Skeletal muscle cell (primary cell): Measurements from ENCODE around the gene TRIM54.
"Not testable (repeated sequence)": the region's sequence is repeated elsewhere in the genome, so short reads cannot be mapped to it uniquely, and the experiment has no call there.

ENCODE experiments used
- DNase-seq: peaks from one replicate; pipeline ENCODE4 v3.0.0-alpha.2; 2010; ENCODE audit warnings: low read depth
- H3K4me3 ChIP-seq: 2 replicates; pipeline ENCODE4 v1.5.1; 2011; ENCODE audit warnings: low read depth, mild to moderate bottlenecking, control low read depth, low read length, moderate library complexity

Gene TRIM54

GRCh38 chr2:27336173-27336572 is 53.9 kb downstream of the TRIM54 start:
- DNase-seq, result no peak
- no peak overlapping the region for H3K4me3 ChIP-seq

DNA sequence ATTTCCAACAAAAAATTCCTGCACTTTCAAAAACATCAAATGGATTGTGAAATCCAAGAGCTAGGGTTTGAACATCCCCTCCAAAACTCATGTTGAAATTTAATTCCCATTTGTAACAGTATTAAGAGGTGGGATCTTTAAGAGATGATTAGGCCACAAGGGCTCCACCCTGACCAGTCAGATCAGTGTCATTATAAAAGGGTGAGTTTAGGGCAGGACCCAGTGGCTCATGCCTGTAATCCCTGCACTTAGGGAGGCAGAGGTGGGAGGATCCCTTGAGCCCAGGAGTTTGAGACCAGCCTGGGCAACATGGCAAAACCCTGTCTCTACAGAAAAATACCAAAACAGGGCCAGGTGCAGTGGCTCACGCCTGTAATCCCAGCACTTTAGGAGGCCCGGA is 65.4 kb downstream of the TRIM54 start:
- no peak for DNase-seq
- H3K4me3 ChIP-seq, result no peak overlapping the region

- no peak for DNase-seq
- H3K4me3 ChIP-seq, result no peak overlapping the region
Measured at GRCh38 chr2:27350106-27350693, 68.0 kb downstream of the TRIM54 start.

GRCh38 chr2:27351802-27352598 is 69.8 kb downstream of the TRIM54 start:
- DNase-seq, result no peak
- H3K4me3 ChIP-seq, result no peak overlapping the region

DNA sequence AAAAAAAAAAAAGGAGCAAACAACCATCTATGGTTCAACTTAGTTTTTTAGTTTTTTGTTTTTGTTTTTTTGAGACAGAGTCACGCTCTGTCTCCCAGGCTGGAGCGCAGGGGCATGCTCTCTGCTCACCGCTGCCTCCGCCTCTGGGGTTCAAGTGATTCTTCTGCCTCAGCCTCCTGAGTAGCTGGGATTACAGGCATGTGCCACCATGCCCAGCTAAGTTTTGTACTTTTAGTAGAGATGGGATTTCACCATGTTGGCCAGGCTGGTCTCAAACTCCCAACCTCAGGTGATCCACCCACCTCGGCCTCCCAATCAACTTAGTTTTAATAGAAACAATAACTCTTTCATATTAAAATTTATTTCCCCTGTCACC is 71.1 kb downstream of the TRIM54 start:
- not testable (repeated sequence) for DNase-seq, H3K4me3 ChIP-seq

DNA sequence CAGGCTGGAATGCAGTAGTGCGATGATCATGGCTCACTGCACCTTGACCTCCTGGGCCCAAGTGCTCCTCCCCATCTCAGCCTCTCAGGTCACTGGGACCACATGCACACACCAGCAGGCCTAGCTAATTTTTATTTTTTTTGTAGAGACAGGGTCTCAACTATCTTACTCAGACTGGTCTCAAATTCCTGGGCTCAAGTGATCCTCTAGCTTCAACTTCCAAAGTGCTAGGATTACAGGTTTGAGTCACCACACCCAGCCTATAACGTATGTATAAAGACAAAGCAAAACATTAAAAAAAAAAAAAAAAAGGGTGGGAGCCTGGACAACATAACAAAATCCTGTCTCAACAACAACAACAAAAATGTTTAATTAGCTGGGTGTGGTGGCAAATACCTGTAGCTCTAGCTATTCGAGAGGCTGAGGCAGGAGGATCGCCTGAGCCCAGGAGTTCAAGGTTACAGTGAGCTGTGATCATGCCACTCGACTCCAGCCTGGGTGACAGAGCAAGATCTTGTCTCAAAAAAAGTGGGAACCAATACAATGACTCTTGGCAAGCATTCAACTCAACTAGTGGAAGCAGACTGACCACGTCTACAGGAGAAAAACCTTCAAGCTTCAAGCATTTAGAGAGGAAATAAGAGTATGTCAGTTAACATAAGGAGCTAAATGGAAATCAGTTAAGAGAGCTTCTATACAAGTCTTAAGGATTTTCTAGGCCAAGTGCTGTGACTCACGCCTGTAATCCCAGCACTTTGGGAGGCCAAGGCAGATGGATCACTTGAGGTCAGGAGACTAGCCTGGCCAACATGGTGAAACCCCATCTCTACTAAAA is 71.8 kb downstream of the TRIM54 start:
- DNase-seq, result peak; percentile 7
- no peak overlapping the region for H3K4me3 ChIP-seq

DNA sequence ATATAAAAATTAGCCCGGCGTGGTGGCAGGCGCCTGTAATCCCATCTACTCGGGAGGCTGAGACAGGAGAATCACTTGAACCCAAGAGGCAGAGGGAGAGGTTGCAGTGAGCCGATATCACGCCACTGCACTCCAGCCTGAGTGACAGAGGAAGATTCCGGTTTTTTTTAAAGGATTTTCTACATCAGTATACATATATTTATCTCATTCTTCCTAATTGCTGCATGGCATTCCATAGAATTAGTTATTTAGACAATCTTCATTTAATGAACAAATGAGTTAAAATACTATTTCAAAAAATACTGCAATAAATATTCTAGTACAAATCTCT is 72.3 kb downstream of the TRIM54 start:
- no peak for DNase-seq
- H3K4me3 ChIP-seq, result no peak overlapping the region

- H3K4me3 ChIP-seq, result peak overlapping the region; percentile 99
Measured at GRCh38 chr2:27356056-27356381, 73.8 kb downstream of the TRIM54 start.

DNA sequence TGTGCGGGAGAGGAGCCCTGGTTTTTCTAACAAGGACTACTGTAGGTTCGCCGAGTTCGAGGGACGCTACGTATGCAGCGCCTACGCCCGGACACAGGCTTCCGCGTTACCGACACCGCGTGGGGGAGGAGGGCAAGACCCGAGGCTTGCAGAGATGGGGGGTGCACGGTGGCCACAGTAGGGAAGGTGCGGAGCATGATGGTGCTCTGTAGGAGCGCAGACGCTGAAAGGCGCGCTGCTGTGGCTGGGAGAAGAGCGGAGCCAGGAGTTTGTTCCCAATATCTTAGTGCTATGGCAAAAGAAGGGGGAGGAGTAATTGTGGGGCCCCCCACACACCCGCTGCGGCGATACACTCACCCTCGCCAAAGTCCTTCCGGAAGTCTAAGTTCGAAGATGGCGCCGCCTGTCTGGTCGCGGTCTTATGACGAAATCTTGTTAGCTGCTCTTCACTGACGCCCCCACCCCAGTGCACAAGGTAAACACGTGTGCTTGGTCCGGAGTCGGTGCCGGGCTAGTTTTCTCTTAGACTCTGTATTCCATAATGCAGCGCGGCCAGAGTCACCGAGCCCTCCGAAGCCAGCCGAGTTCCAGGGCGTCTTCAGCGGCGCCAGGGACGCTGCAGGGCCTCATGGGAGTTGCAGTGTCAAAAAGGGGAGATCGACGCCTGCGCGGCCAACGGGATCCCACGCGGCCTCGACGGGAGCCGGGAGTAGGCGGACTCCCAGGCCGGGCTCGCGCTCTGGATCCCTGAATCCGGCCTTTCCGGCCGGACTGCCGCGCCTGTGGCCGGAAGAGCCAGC is 74.4 kb downstream of the TRIM54 start, which contains the start of gene GTF3C2:
Gene GTF3C2 (minus strand): TSS at position 383 of the 800 bp plus-strand sequence. CDS start 13,210 bp downstream, outside the sequence.
- peak; percentile 93 for DNase-seq
- H3K4me3 ChIP-seq, result peak within 1 kb of the TSS; percentile 99

More at GRCh38 chr2:27356056-27356381, 73.8 kb downstream of the TRIM54 start:
- no peak for DNase-seq
